Osteoblast (primary cell): ENCODE measurements around the gene RNF144A. TPM values are rescaled to one million over a fixed set of nuclear protein-coding genes. Genes with fewer than 3 reads are reported as not detected.

Experiments
- DNase-seq: peaks from one replicate; pipeline ENCODE4 v3.0.0; 2011; ENCODE audit warnings: low spot score, mixed read lengths; ENCODE audit not compliant: insufficient read length; ENCODE audit errors: missing footprints
- H2AFZ ChIP-seq: 2 replicates; pipeline ENCODE4 v1.6.0; 2011; ENCODE audit warnings: mild to moderate bottlenecking, low read length
- H3K27ac ChIP-seq: 2 replicates; pipeline ENCODE4 v1.5.1; 2011; ENCODE audit warnings: mild to moderate bottlenecking, low read depth, low read length, moderate library complexity
- H3K27me3 ChIP-seq: 2 replicates; pipeline ENCODE4 v1.6.0; 2012; ENCODE audit warnings: mild to moderate bottlenecking, control low read depth, inconsistent platforms, low read length, moderate library complexity; ENCODE audit not compliant: insufficient read depth
- H3K36me3 ChIP-seq: 2 replicates; pipeline ENCODE4 v1.5.1; 2011; ENCODE audit warnings: mild to moderate bottlenecking, low read length, control low read depth, moderate library complexity; ENCODE audit not compliant: insufficient read depth
- H3K4me1 ChIP-seq: 2 replicates; pipeline ENCODE4 v1.5.1; 2011; ENCODE audit warnings: mild to moderate bottlenecking, low read length, control low read depth, moderate library complexity; ENCODE audit not compliant: insufficient read depth
- H3K4me2 ChIP-seq: 2 replicates; pipeline ENCODE4 v1.6.0; 2011; ENCODE audit warnings: mild to moderate bottlenecking, low read length; ENCODE audit not compliant: insufficient read depth
- H3K4me3 ChIP-seq: fragments of 200-600 bp; sonication (generic); 3 replicates; pipeline ENCODE4 v1.5.1; 2012; ENCODE audit warnings: mild to moderate bottlenecking, low read length, inconsistent platforms; ENCODE audit not compliant: insufficient read depth
- H3K79me2 ChIP-seq: 2 replicates; pipeline ENCODE4 v1.6.0; 2012; ENCODE audit warnings: mild to moderate bottlenecking, low read length, control low read depth, inconsistent platforms; ENCODE audit not compliant: insufficient read depth
- H3K9me3 ChIP-seq: 2 replicates; pipeline ENCODE4 v1.5.1; 2011; ENCODE audit warnings: low read depth, low read length, control low read depth
- H4K20me1 ChIP-seq: 2 replicates; pipeline ENCODE4 v1.6.0; 2012; ENCODE audit warnings: mild to moderate bottlenecking, low read length, control low read depth; ENCODE audit not compliant: insufficient read depth
- total RNA-seq: library from RNA; depleted of rRNA; stranded (reverse); fragments of >200 nt; gene quantifications from 2 replicates; pipeline ENCODE4 v1.2.3, GENCODE V29; 2012
- TF ChIP-seq, protein P1 (sequence below): IDR thresholded peaks from 2 replicates; pipeline ENCODE4 v1.5.1; 2011; ENCODE audit warnings: mild to moderate bottlenecking, low read depth, low read length, moderate library complexity; ENCODE audit errors: extremely low read depth

The RNF144A gene
- total RNA-seq, 1 donor, result 15.9 TPM

DNA sequence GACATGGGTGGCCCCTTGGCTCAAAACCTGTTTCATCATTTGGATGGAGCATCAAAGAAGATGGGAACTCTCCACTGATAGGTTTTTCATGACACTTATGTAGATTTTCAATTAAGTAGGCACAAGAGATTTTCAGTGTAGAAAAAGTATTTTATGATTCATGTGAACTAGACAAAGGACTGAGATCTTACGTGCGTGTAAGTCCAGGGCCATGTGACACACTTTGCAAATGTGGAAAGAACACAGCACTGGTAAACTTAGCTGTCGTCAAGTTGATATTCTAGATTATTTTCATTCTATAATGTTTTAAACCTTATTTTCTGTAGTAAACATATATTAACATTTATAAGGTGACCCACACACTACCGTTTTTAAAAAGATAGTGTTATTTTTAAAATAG, 37.4 kb downstream of the RNF144A start:
- H3K4me3 ChIP-seq, result no peak overlapping the region
- no peaks in the 10 kb centered on the region for H3K9me3 ChIP-seq
- H3K36me3 ChIP-seq, result no peaks in the 10 kb centered on the region
- H3K27me3 ChIP-seq, result peaks cover 7% of the 10 kb centered on the region
- TF ChIP-seq, protein P1, sequence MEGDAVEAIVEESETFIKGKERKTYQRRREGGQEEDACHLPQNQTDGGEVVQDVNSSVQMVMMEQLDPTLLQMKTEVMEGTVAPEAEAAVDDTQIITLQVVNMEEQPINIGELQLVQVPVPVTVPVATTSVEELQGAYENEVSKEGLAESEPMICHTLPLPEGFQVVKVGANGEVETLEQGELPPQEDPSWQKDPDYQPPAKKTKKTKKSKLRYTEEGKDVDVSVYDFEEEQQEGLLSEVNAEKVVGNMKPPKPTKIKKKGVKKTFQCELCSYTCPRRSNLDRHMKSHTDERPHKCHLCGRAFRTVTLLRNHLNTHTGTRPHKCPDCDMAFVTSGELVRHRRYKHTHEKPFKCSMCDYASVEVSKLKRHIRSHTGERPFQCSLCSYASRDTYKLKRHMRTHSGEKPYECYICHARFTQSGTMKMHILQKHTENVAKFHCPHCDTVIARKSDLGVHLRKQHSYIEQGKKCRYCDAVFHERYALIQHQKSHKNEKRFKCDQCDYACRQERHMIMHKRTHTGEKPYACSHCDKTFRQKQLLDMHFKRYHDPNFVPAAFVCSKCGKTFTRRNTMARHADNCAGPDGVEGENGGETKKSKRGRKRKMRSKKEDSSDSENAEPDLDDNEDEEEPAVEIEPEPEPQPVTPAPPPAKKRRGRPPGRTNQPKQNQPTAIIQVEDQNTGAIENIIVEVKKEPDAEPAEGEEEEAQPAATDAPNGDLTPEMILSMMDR, result no peak
- H4K20me1 ChIP-seq, result no peaks in the 10 kb centered on the region
- H3K4me1 ChIP-seq, result no peaks in the 10 kb centered on the region
- H3K4me2 ChIP-seq, result no peak overlapping the region
- H3K79me2 ChIP-seq, result no peaks in the 10 kb centered on the region
- H3K27ac ChIP-seq, result no peak overlapping the region
- H2AFZ ChIP-seq, result no peak overlapping the region
- DNase-seq, result no peak

DNA sequence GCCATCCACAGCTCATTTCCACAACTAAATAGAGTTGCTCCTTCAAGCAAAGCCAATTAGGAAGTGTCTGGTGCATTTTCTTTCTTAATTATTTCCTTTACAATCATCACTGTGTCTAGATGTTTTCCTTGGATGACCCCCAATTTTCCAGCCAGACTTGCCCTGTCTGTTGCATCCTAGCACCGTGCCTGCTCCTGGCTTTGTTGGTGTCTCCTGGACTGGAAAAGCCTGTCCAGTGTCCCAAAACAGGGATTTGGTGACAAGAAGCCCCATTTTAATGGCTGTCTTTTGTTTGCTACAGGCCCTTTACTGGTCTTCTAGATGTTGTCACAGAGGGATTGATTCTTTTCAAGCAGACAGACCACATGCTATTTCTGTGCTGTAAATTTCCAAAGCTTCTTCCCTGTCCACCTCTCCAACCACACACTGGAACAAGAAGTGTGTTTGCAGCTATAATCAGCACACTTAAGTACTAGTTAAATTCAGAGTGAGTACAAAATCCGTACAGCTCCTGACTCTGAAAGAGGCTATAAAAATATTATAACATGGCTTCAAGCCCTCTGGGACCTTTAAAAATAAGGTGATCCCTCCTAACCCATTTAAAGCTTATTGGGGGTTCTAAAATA, 38.4 kb downstream of the RNF144A start:
- no peak overlapping the region for H3K4me2 ChIP-seq

DNA sequence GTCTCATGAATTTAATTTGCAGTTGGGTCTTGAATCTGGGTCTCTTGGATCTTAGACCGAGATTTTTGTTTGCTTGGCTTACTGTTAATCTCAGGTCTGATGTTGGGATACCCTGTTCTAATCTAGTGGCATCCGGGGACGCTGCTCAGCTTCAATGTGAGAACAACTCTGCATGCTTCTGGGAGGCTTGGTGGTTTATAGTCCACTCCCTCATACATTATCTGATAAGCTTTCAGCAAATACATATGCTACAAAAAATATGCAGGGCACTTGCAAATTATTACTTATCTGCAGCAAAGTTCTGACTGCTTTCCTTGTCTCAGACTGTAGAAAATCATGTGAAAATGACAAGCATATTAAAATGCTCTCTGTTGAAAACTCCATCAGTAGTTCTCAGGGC, 39.4 kb downstream of the RNF144A start:
- DNase-seq, result no peak
- Histone ChIP-seq H3K9me3 (no peaks in the 10 kb centered on the region), H2AFZ (no peak overlapping the region), H3K4me1 (no peaks in the 10 kb centered on the region), H4K20me1 (no peaks in the 10 kb centered on the region), H3K36me3 (no peaks in the 10 kb centered on the region), H3K27me3 (peaks cover 4% of the 10 kb centered on the region), H3K4me2 (no peak overlapping the region), H3K79me2 (no peaks in the 10 kb centered on the region), H3K27ac (no peak overlapping the region), H3K4me3 (no peak overlapping the region)
- TF ChIP-seq, protein P1, result no peak

More for the DNA sequence above, 38.4 kb downstream of the RNF144A start:
- Histone ChIP-seq H3K36me3 (no peaks in the 10 kb centered on the region), H4K20me1 (no peaks in the 10 kb centered on the region), H3K27ac (no peak overlapping the region), H3K9me3 (no peaks in the 10 kb centered on the region), H3K4me1 (no peaks in the 10 kb centered on the region), H3K4me3 (no peak overlapping the region), H3K27me3 (peaks cover 7% of the 10 kb centered on the region), H3K79me2 (no peaks in the 10 kb centered on the region), H2AFZ (no peak overlapping the region)
- TF ChIP-seq, protein P1, result no peak
- DNase-seq, result no peak

DNA sequence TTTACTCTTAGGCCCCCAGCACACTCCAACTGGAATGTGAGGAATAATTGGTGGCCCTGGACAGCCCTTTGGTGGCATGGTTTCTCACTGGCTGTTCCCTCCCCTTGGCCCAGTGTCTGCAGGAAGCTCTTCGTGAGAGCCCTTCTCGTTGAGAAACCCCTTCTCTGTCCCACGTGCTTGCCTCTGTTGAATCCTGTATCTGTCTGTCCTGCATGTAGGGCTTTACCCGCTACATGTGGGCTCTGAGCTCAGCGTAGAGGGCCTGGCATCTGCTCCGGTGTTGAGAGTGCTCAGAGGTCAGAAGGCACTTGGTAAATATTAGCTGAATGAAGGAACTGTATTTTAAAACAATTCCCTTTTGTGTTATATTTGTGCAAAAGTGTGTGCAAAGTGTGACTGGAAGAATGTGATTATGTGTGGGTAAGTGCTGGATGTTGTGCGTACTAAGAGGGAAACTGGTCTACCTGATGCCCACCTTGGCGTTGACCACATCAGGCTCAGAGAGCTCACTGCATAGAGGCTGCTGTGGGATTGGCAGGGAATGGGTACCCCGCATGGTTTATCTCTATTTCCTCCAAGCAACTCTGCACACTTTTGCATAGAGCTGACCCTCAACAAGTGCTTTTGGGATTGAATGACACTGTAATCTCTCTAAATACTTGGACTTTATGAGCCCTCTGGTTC, 40.0 kb downstream of the RNF144A start:
- Histone ChIP-seq H3K4me2 (no peak overlapping the region), H2AFZ (no peak overlapping the region), H3K27me3 (peaks cover 4% of the 10 kb centered on the region), H3K4me3 (no peak overlapping the region), H3K79me2 (no peaks in the 10 kb centered on the region), H3K36me3 (no peaks in the 10 kb centered on the region), H3K4me1 (no peaks in the 10 kb centered on the region), H3K27ac (no peak overlapping the region), H4K20me1 (no peaks in the 10 kb centered on the region), H3K9me3 (no peaks in the 10 kb centered on the region)
- TF ChIP-seq, protein P1, result no peak
- no peak for DNase-seq
